Measurements from ENCODE around the gene FNDC8. TPM values are rescaled to one million over a fixed set of nuclear protein-coding genes. Genes with fewer than 3 reads are reported as not detected.

Gene FNDC8
- not detected for total RNA-seq

DNA sequence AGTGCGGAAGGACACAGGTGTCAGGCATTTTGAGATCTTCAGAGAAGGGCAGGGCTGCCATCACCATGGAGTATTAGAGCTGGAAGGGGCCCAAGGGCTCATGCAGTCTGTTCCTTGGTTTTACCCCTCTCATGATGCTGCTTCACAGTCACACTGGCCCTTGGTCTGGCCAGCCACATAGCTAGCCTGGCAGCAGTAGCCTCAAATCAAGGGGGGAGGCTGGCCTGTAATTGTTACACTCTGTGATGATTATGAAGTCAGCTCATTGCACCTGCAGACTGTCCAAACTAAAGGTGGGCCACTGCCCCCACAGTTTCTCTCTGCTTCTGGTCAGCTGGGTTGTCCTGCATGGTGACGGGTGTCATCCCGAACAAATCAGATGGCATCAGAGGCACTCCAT is at the start of gene FNDC8:
Gene FNDC8, plus strand, starts transcription at position 301 of the 400 bp plus-strand sequence. Its CDS starts 79 bp downstream, at position 380.

DNA sequence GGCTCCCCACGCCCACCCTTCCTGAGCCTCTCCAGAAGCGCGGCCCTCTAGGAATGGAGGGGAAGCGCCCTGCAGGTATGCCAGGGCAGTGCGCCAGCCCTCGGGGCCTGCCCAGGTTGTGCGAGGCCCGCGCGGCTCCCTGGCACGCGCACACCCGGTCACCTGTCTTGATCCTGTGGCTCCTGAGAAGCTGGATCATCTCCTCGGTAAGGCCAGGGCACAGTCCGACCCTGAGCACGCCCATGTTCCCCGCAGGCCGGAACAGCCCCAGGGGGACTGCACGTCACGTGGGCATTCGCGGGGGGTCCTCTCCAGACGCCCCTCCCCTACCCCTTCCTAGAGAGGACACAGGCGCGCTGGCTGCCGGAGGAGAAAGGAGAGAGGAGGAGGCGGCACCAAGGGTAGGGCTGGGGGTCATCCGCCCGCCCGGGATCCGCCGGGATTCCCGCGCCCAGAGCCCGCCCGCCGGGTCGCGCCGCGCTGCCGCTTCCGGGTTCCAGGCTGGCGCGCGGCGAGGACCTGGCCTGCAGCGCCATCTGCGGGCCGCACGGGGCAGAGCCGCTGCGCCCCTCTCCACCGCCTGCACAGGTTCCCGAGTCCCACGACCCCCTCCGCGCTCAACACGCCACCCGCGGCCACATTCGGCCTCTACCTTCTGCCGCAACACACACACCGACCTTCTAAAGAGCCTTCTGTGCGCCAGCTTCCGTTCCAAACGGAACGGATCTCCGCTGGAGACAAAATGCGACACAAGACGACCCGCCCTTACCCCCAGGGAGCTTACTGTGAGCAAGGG is 1.8 kb upstream of the FNDC8 start, which contains the start of gene RAD51D:
Gene RAD51D, minus strand, starts transcription at position 491 of the 796 bp plus-strand sequence. Its CDS starts 247 bp downstream, at position 244.

DNA sequence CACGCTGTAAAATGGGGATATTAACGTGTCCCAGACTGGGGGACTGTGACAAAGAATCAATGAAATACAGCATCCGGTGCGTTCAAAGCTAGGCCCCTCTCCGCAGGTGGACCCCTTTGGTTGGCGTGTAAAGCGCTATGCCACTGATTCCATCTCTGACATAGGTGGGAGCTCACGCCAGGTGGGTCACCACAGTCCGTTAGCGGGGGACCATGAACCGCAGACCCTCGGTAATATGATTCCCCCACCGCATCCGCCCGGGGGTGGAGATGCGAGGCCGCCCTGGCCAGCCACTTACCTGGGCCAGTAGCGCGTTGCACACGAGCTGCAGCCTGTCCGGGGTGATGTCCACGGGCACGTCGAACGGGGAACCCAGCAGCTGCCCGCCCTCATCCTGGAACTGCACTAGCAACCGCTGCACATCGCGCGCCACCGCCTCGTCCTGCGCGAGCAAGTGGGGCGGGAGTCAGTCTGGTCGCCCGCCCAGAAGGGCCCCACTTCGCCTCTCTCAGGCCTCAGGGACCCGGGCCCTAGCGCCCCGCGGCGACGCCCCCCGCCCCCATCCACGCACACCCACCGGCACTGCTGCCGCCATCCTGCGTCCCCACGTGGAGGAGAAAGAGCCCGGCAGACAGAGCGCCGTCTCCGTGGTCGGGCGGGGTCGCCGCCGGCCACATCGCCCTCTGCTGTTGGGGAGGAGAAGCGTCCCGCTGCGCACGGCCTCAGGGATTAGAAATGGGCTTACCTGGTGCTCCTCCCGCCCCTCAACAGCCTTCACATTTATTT is 20.5 kb downstream of the FNDC8 start, which contains the start of gene NLE1:
Gene NLE1, minus strand, starts transcription at position 623 of the 786 bp plus-strand sequence. Its CDS starts 28 bp downstream, at position 595.

DNA sequence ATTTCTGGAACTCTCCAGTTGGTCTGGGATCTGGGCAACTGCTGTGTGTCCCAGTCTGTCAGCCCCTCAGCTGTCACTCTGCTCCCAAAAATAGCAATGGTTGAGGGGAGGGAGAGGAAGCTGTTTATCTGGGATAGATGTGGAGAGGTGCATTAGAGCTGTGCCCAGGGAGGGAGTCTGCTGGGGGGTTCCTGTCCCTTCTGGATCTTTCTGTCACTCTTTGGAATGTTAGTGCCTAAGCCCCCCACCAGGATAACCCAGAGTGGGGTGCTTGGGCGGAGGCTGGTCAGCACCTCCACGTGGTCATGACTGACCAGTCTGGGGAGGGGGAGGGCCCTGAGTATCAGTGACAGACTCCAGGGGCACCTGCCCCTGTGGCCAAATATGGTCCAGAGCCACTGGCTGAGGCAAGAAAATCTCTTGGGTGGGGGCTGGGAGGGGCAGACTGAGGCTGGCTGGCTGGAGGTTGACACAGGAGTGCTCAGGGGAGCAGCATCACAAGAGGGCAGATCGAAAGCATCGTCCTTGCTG is 26.0 kb downstream of the FNDC8 start, which contains the start of gene UNC45B:
Gene UNC45B, plus strand, starts transcription at position 443 of the 531 bp plus-strand sequence. CDS start 447 bp downstream, outside the sequence.

Small RNAs within 50 kb of the gene (small RNA-seq; reads per million reads assigned to genes)
- gene AC004223.1 (ENCODE audit: low replicate concordance) (not detected), gene RNU6-840P (ENCODE audit: low replicate concordance) (not detected)

Other genes starting within 250 kb of the FNDC8 start
- 2.3 TPM for gene CCT6B, start 160.2 kb upstream of the FNDC8 start, total RNA-seq
- 10.3 TPM for gene ZNF830, start 160.1 kb upstream of the FNDC8 start, total RNA-seq
- 63.4 TPM for gene LIG3, start 141.1 kb upstream of the FNDC8 start, total RNA-seq
- 19.0 TPM for gene RFFL, start 57.9 kb upstream of the FNDC8 start, total RNA-seq
- 12.1 TPM for gene RAD51D, start 1.8 kb upstream of the FNDC8 start, total RNA-seq
- 15.7 TPM for gene NLE1, start 20.7 kb downstream of the FNDC8 start, total RNA-seq
- 32.2 TPM for gene UNC45B, start 26.2 kb downstream of the FNDC8 start, total RNA-seq
- gene SLC35G3, start 72.8 kb downstream of the FNDC8 start, total RNA-seq: not detected
- 15.9 TPM for gene SLFN5, start 121.5 kb downstream of the FNDC8 start, total RNA-seq